GM12873 (cell line): ENCODE measurements around the gene C16orf89.
A peak's percentile ranks its signal among the peaks of the same experiment; 100 is the strongest.

Source experiments
- TF ChIP-seq, protein P1 (sequence below): IDR thresholded peaks from 2 replicates; pipeline ENCODE4 v1.5.1; 2012; ENCODE audit warnings: low read depth, mild to moderate bottlenecking, moderate library complexity, low read length, control low read depth; ENCODE audit not compliant: insufficient read depth; ENCODE audit errors: missing control alignments

Gene C16orf89

DNA sequence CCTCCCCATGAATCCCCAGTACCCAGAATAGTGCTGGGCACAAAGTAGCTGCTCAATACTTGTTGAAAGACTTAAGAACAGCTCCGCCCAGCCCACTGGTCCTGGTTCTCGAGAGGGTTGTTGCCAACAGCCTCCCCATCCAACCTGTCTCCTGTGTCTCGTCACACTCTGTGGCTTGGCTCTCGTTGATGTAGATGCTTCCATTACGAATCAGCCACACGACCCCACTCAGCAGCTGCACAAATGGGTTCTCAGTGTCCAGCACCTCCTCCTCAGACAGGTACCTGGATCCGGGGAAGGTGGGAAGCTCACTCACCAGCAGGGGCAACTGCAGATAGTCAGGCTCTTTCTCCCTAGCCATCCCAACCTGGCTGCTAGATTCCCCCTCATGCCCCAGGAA, 34.2 kb downstream of the C16orf89 start:
- TF ChIP-seq, protein P1, sequence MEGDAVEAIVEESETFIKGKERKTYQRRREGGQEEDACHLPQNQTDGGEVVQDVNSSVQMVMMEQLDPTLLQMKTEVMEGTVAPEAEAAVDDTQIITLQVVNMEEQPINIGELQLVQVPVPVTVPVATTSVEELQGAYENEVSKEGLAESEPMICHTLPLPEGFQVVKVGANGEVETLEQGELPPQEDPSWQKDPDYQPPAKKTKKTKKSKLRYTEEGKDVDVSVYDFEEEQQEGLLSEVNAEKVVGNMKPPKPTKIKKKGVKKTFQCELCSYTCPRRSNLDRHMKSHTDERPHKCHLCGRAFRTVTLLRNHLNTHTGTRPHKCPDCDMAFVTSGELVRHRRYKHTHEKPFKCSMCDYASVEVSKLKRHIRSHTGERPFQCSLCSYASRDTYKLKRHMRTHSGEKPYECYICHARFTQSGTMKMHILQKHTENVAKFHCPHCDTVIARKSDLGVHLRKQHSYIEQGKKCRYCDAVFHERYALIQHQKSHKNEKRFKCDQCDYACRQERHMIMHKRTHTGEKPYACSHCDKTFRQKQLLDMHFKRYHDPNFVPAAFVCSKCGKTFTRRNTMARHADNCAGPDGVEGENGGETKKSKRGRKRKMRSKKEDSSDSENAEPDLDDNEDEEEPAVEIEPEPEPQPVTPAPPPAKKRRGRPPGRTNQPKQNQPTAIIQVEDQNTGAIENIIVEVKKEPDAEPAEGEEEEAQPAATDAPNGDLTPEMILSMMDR = no peak

DNA sequence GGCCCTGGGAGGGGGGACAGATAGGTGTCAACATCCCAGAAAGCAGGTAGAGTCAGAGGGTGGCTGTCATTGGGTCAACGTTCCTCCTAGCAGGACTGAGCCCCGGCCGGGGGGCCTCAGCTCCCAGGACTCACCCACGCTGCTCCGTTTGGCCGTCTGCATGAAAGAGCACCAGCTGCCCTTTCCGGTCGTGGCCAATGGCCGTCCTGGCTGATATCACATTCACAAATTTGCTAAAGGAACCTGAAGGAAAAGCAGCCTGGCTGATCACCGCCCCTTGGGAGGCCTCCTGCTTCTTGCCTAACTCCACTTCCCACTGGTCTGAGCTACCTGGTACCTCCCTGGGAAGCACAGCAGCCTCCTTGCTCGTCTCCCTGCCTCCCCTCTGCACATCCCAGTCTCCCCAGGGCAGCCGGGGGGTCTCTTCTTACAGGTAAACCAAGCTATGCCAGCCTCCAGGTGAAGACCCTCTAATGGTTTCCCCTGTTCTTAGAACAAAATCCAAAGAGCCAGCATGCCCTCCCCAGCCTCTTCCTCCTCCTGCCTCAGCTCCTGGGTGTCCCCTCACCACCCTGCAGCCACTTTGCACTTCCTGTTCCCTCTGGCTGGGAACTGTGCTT, 35.4 kb downstream of the C16orf89 start:
- TF ChIP-seq, protein P1 = no peak

DNA sequence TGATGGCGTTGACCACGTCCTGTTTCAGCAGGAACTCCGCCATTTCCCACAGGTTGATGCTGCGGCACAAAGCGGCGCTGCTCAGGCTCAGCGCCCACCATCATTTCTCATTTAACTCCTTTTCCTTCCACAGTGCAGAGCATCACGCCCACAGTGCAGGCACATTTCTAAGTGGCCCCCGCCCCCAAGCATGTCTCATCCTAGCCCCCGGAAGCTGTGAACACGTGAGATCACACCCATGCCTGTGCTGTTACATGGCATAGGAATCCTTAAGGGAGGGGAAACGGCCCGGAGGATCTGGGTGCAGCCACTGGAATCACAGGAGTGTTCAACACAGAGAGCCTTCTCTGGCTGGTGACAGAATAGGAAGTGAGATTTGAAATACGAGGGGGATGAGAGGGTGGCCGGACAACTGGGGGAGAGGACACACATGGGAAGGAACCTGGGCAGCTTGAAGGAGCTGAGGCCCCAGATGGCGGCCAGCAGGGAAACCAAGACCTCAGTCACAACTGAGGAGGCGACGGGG, 36.7 kb downstream of the C16orf89 start:
- TF ChIP-seq, protein P1 = no peak

DNA sequence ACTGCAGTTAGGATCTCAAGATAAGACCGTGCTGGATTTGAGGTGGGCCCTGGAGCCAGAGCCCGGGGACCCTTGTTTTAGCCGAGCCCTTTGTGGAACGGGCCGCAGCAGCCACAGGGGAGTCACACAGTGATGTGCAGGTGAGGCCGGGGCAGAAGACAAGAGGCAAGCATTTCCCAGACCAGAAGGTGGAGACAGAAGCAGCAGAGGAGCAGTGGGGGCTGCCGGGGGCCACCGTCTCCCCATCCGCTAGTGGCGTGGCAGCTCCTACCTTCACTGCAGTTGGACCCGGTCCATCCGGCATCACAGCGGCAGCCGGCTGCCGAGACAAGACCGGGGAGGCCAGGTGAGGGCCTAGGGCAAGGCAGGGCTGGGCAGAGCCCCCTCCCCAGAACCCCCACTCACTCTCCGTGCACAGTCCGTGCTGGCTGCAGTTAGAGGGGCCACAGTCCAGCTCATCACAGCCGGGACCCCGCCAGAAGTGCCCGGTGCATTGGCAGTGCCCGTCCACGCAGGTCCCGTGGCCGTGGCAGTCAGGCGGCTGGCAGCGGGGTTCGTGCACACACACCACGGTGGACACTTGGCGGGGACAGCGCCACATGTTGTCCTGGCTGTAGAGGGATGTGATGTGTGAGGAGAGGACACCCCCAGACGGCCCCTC, 38.1 kb downstream of the C16orf89 start:
- TF ChIP-seq, protein P1 = no peak

DNA sequence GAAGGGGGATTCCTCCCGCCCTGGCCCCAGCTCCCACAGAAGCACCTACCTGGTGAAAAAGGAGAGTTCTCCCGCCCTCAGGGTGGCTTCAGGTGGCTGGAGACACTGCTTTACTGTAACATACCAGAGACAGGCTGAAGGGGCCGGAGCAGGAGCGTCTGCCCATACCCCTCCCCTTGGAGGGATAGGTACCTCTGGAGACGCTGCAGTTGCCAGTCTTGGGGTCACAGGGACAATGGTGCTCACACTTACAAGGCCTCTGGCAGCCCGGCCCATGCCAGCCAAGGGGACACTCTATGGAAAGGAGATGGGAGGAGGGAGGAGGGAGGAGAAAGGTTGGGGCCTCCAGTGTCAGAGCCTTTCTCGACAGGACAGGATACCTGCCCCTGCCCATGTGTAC, 38.7 kb downstream of the C16orf89 start:
- TF ChIP-seq, protein P1 = no peak

DNA sequence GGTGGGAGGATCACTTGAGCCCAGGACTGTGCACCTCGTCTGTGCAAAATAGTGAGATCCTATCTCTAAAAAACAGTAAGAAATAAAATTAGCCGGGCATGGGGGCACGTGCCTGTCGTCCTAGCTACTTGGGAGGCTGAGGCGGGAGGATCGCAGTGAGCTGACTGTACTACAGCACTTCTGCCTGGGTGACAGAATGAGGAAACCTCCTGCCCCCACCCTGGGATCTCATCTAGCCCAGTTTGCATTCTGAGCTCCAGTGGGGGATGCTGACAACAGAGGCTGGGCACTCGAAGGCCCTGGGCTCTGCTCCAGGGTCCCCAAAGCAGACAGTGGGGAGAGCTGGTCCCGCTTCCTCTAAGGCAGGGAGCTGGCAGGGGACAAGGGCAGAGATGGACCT, 39.1 kb downstream of the C16orf89 start:
- TF ChIP-seq, protein P1 = no peak

DNA sequence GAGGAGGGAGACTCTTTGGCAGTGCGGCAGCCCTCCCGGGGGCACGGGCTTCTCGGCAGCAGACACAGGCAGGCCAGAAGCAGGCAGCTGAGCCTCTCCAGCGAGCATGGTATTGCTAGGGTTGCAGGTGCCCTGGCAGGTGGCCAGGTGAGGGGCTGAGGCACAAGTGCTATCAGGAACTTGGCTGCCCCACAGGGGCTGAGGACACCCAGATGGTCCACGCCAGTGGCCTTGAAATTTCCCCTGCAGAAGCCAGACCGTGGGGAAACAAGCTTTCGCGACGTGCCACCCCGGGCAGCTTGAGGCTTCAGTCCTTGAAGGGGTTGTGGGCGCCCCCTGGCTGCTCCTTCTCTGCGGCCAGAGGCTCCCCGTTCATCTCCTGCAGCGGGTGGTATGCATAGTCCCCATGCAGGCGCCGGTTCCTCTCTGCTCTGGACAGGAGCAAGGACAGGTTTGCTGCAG, 40.6 kb downstream of the C16orf89 start:
- TF ChIP-seq, protein P1 = peak; percentile 27
